Suprapubic skin (tissue), 4 donors: ENCODE measurements around the gene CNGB1. TPM values are rescaled to one million over a fixed set of nuclear protein-coding genes. Genes with fewer than 3 reads are reported as not detected.

ENCODE experiments used
- DNase-seq, 2 donors: peaks; one replicate each; pipeline ENCODE4 v3.0.0-alpha.2; 2019; ENCODE audit warnings: low spot score in 2 of 2
- H3K27ac ChIP-seq: fragments of 200-600 bp; sonication (generic); one replicate; pipeline ENCODE4 v1.5.1; 2019
- H3K27me3 ChIP-seq: fragments of 200-600 bp; sonication (generic); one replicate; pipeline ENCODE4 v1.5.1; 2019
- H3K36me3 ChIP-seq: fragments of 200-600 bp; sonication (generic); one replicate; pipeline ENCODE4 v1.5.1; 2019
- H3K4me1 ChIP-seq: fragments of 200-600 bp; sonication (generic); one replicate; pipeline ENCODE4 v1.5.1; 2019
- H3K4me3 ChIP-seq: fragments of 200-600 bp; sonication (generic); one replicate; pipeline ENCODE4 v1.5.1; 2019; ENCODE audit warnings: mild to moderate bottlenecking
- H3K9me3 ChIP-seq: fragments of 200-600 bp; sonication (generic); one replicate; pipeline ENCODE4 v1.5.1; 2019
- CTCF ChIP-seq, 2 donors: fragments of 200-600 bp in 1 of 2; fragments of 450-650 bp in 1 of 2; sonication (generic) in 1 of 2; IDR thresholded peaks; one replicate each; pipeline ENCODE4 v1.5.1; 2016 to 2019; ENCODE audit warnings: antibody characterized with exemption in 2 of 2, mild to moderate bottlenecking in 1 of 2, moderate library complexity in 1 of 2
- EP300 ChIP-seq: sonication (generic); formaldehyde crosslinking; IDR thresholded peaks from one replicate; pipeline ENCODE4 v1.6.1; 2017; ENCODE audit warnings: antibody characterized with exemption
- POLR2A ChIP-seq, 2 donors: fragments of 450-650 bp; IDR thresholded peaks; one replicate each; pipeline ENCODE4 v1.6.1; 2017; ENCODE audit warnings: antibody characterized with exemption in 2 of 2, mild to moderate bottlenecking in 2 of 2, moderate library complexity in 2 of 2
- POLR2AphosphoS5 ChIP-seq, 3 donors: sonication (generic); formaldehyde crosslinking; IDR thresholded peaks; one replicate each; pipeline ENCODE4 v1.6.1; 2017; ENCODE audit warnings: antibody characterized with exemption in 3 of 3
- WGBS: methylation state at CpG from one replicate; pipeline ENCODE4 v1.1.5; 2018; 5-methylcytosine and 5-hydroxymethylcytosine counted together
- total RNA-seq, 4 donors: library from RNA; depleted of rRNA; stranded (reverse); fragments of >200 nt; gene quantifications; one replicate each; pipeline ENCODE4 v1.1.0, GENCODE V29; 2016

The CNGB1 gene
- total RNA-seq, 4 donors from 2014 or later = 0.08 TPM; not detected in 3

GRCh38 chr16:57893559-57894389, 77.2 kb downstream of the CNGB1 start:
- 60% methylated on average over 14 of the region's 17 CpGs for WGBS
- TF ChIP-seq POLR2AphosphoS5 (IDR thresholded peaks at IDR 0.05) = no peak
- TF ChIP-seq EP300 = no peak
- TF ChIP-seq CTCF (IDR thresholded peaks at IDR 0.05) = no peak
- no peak for TF ChIP-seq POLR2A (IDR thresholded peaks at IDR 0.05)
- H3K4me3 ChIP-seq = no peak overlapping the region
- H3K36me3 ChIP-seq = no peaks in the 10 kb centered on the region
- peaks cover 8% of the 10 kb centered on the region for H3K4me1 ChIP-seq
- no peaks in the 10 kb centered on the region for H3K27me3 ChIP-seq
- no peak for DNase-seq
- H3K27ac ChIP-seq = peak overlapping the region; percentile 9
- no peaks in the 10 kb centered on the region for H3K9me3 ChIP-seq

GRCh38 chr16:57893217-57893558, 77.7 kb downstream of the CNGB1 start:
- H3K27me3 ChIP-seq = no peaks in the 10 kb centered on the region
- TF ChIP-seq EP300 (no peak), POLR2AphosphoS5 (IDR thresholded peaks at IDR 0.05) (no peak)
- no peaks in the 10 kb centered on the region for H3K36me3 ChIP-seq
- H3K4me3 ChIP-seq = no peak overlapping the region
- 96% methylated on average over 5 of the region's 5 CpGs for WGBS
- peaks cover 8% of the 10 kb centered on the region for H3K4me1 ChIP-seq
- H3K27ac ChIP-seq = peak overlapping the region; percentile 9
- H3K9me3 ChIP-seq = no peaks in the 10 kb centered on the region
- no peak for DNase-seq

- Histone ChIP-seq H3K4me1 (peaks cover 8% of the 10 kb centered on the region), H3K4me3 (no peak overlapping the region), H3K27ac (no peak overlapping the region)
Observed at GRCh38 chr16:57892447-57893096, 78.4 kb downstream of the CNGB1 start.

GRCh38 chr16:57892041-57892440, 78.9 kb downstream of the CNGB1 start:
- 86% methylated on average over 8 of the region's 8 CpGs for WGBS
- Histone ChIP-seq H3K4me1 (peaks cover 8% of the 10 kb centered on the region), H3K9me3 (no peaks in the 10 kb centered on the region), H3K27me3 (no peaks in the 10 kb centered on the region), H3K4me3 (no peak overlapping the region), H3K36me3 (no peaks in the 10 kb centered on the region), H3K27ac (no peak overlapping the region)
- no peak for DNase-seq
- no peak for TF ChIP-seq POLR2A (IDR thresholded peaks at IDR 0.05)
- TF ChIP-seq CTCF (IDR thresholded peaks at IDR 0.05) = no peak
- no peak for TF ChIP-seq EP300
- no peak for TF ChIP-seq POLR2AphosphoS5 (IDR thresholded peaks at IDR 0.05)

More at GRCh38 chr16:57892447-57893096, 78.4 kb downstream of the CNGB1 start:
- no peaks in the 10 kb centered on the region for H3K36me3 ChIP-seq
- no peak for TF ChIP-seq CTCF (IDR thresholded peaks at IDR 0.05)
- no peak for TF ChIP-seq EP300
- H3K9me3 ChIP-seq = no peaks in the 10 kb centered on the region
- 77% methylated on average over 10 of the region's 10 CpGs for WGBS
- DNase-seq = no peak
- no peaks in the 10 kb centered on the region for H3K27me3 ChIP-seq

GRCh38 chr16:57890752-57891111, 80.2 kb downstream of the CNGB1 start:
- H3K4me3 ChIP-seq = no peak overlapping the region
- WGBS = 96% methylated on average over 2 of the region's 3 CpGs
- H3K9me3 ChIP-seq = no peaks in the 10 kb centered on the region
- DNase-seq = no peak
- H3K4me1 ChIP-seq = peaks cover 8% of the 10 kb centered on the region
- H3K36me3 ChIP-seq = no peaks in the 10 kb centered on the region
- no peaks in the 10 kb centered on the region for H3K27me3 ChIP-seq
- H3K27ac ChIP-seq = no peak overlapping the region
- no peak for TF ChIP-seq CTCF (IDR thresholded peaks at IDR 0.05)
- no peak for TF ChIP-seq POLR2AphosphoS5 (IDR thresholded peaks at IDR 0.05)
- no peak for TF ChIP-seq EP300
- TF ChIP-seq POLR2A (IDR thresholded peaks at IDR 0.05) = no peak
